Natural killer cell (primary cell): ENCODE results near the gene PGAP1. TPM values are rescaled to one million over a fixed set of nuclear protein-coding genes. Genes with fewer than 3 reads are reported as not detected.

ENCODE experiments used
- ATAC-seq, 3 donors: fragments of 150-1000 bp in 2 of 3; fragments of 200-7000 bp in 1 of 3; cut with Tn5 transposase; 1 replicate in 1 of 3; 2 replicates in 2 of 3; pipeline ENCODE4 v1.10.0; 2021; ENCODE audit warnings: mild to moderate bottlenecking in 2 of 3, moderate library complexity in 2 of 3
- DNase-seq, 2 donors: peaks; one replicate each; pipeline versions ENCODE4 v3.0.0 to v3.0.0-alpha.2; 2013 to 2021; ENCODE audit warnings: mixed read lengths in 1 of 2
- H3K27ac ChIP-seq: one replicate; pipeline ENCODE4 v1.5.1; 2013; ENCODE audit warnings: mild to moderate bottlenecking, low read length
- H3K27me3 ChIP-seq: one replicate; pipeline ENCODE4 v1.6.1; 2013; ENCODE audit warnings: low read length; ENCODE audit not compliant: control insufficient read depth, insufficient read depth
- H3K36me3 ChIP-seq: one replicate; pipeline ENCODE4 v1.6.1; 2013; ENCODE audit warnings: low read length; ENCODE audit not compliant: control insufficient read depth, insufficient read depth
- H3K4me1 ChIP-seq: one replicate; pipeline ENCODE4 v1.6.1; 2013; ENCODE audit warnings: low read length; ENCODE audit not compliant: control insufficient read depth, insufficient read depth
- H3K4me3 ChIP-seq: one replicate; pipeline ENCODE4 v1.5.1; 2013; ENCODE audit warnings: low read length
- H3K9me3 ChIP-seq: one replicate; pipeline ENCODE4 v1.6.1; 2013; ENCODE audit warnings: low read length; ENCODE audit not compliant: control insufficient read depth, insufficient read depth
- H3K27ac Mint-ChIP-seq, 2 donors: one replicate each; pipeline ENCODE4 v1.8.0; 2022; ENCODE audit warnings: mild to moderate bottlenecking in 2 of 2, mixed read lengths in 2 of 2, moderate library complexity in 1 of 2
- H3K27me3 Mint-ChIP-seq, 2 donors: one replicate each; pipeline ENCODE4 v1.8.0; 2022; ENCODE audit warnings: low read depth in 2 of 2, mixed read lengths in 2 of 2
- H3K36me3 Mint-ChIP-seq: one replicate; pipeline ENCODE4 v1.8.0; 2022; ENCODE audit warnings: mixed read lengths
- H3K4me1 Mint-ChIP-seq, 2 donors: one replicate each; pipeline ENCODE4 v1.8.0; 2022; ENCODE audit warnings: mixed read lengths in 2 of 2
- H3K4me3 Mint-ChIP-seq: one replicate; pipeline ENCODE4 v1.8.0; 2022; ENCODE audit warnings: mild to moderate bottlenecking, moderate library complexity, mixed read lengths
- H3K9me3 Mint-ChIP-seq, 2 donors: one replicate each; pipeline ENCODE4 v1.8.0; 2022; ENCODE audit warnings: mixed read lengths in 2 of 2
- CTCF ChIP-seq: fragments of 200-600 bp; IDR thresholded peaks from one replicate; pipeline ENCODE4 v1.8.0; 2022; ENCODE audit warnings: antibody characterized with exemption
- WGBS: methylation state at CpG from one replicate; pipeline ENCODE4 v1.1.7; 2013; ENCODE audit warnings: missing lambda C conversion rate; ENCODE audit not compliant: insufficient coverage; 5-methylcytosine and 5-hydroxymethylcytosine counted together
- intact Hi-C: fragments of 100-400 bp; cut with micrococcal nuclease; formaldehyde crosslinking; loops from one replicate; pipeline ENCODE4 v1.14.2; 2022
- total RNA-seq, 4 donors: library from RNA; stranded (reverse); fragments of 120-200 nt in 1 of 4; gene quantifications; one replicate each; pipeline versions ENCODE4 v1.2.3 to v1.2.4, GENCODE V29; 2013 to 2022

The PGAP1 gene
- total RNA-seq, 3 donors from 2014 or later (not counting 1 experiment from before 2014, with no cell fraction given), result 2.5 to 4.9 (median 3.3) TPM

GRCh38 chr2:196962325-196962724 is 35.8 kb upstream of the PGAP1 start:
- Histone ChIP-seq H3K4me3 (no peak overlapping the region), H3K27ac (no peak overlapping the region), H3K9me3 (no peaks in the 10 kb centered on the region), H3K27me3 (no peaks in the 10 kb centered on the region), H3K4me1 (peaks cover 2% of the 10 kb centered on the region), H3K36me3 (no peaks in the 10 kb centered on the region)
- ATAC-seq, result no peak
- DNase-seq, result no peak
- Mint-ChIP-seq H3K36me3 (no peaks in the 10 kb centered on the region), H3K4me1 (peaks cover 24 to 26% of the 10 kb centered on the region in 2 donors), H3K4me3 (no peak overlapping the region), H3K27me3 (no peaks in the 10 kb centered on the region), H3K27ac (peak overlapping the region; percentile 1 to 23), H3K9me3 (no peaks in the 10 kb centered on the region)
- WGBS, result 88% methylated on average over 2 of the region's 2 CpGs
- TF ChIP-seq CTCF, result no peak
- intact Hi-C loops, result no loop called here

- Mint-ChIP-seq H3K36me3 (no peaks in the 10 kb centered on the region), H3K9me3 (no peaks in the 10 kb centered on the region), H3K4me3 (peak overlapping the region; percentile 45), H3K27me3 (no peaks in the 10 kb centered on the region), H3K4me1 (peaks cover 24 to 26% of the 10 kb centered on the region in 2 donors), H3K27ac (peak overlapping the region; percentile 1 to 23)
- ATAC-seq, result peak; percentile 79 to 90 (median 90)
- Histone ChIP-seq H3K4me1 (peaks cover 2% of the 10 kb centered on the region), H3K4me3 (no peak overlapping the region), H3K9me3 (no peaks in the 10 kb centered on the region), H3K27me3 (no peaks in the 10 kb centered on the region), H3K27ac (no peak overlapping the region), H3K36me3 (no peaks in the 10 kb centered on the region)
- DNase-seq, result no peak
- TF ChIP-seq CTCF, result no peak
- intact Hi-C loops, result no loop called here
Observed at GRCh38 chr2:196961889-196962288, 35.4 kb upstream of the PGAP1 start.

- Histone ChIP-seq H3K4me1 (peaks cover 2% of the 10 kb centered on the region), H3K27me3 (no peaks in the 10 kb centered on the region), H3K27ac (no peak overlapping the region), H3K9me3 (no peaks in the 10 kb centered on the region), H3K36me3 (no peaks in the 10 kb centered on the region), H3K4me3 (no peak overlapping the region)
- TF ChIP-seq CTCF, result no peak
- Mint-ChIP-seq H3K4me3 (no peak overlapping the region), H3K27me3 (no peaks in the 10 kb centered on the region), H3K36me3 (no peaks in the 10 kb centered on the region), H3K27ac (no peak overlapping the region), H3K9me3 (no peaks in the 10 kb centered on the region), H3K4me1 (peaks cover 30 to 38% of the 10 kb centered on the region in 2 donors)
- intact Hi-C loops, result no loop called here
- ATAC-seq (no peak), DNase-seq (no peak)
- whole genome bisulfite sequencing, result 100% methylated on average over 3 of the region's 3 CpGs
Observed at GRCh38 chr2:196959734-196960338, 33.3 kb upstream of the PGAP1 start.

GRCh38 chr2:196959281-196959680 is 32.8 kb upstream of the PGAP1 start:
- H3K9me3 Mint-ChIP-seq, result no peaks in the 10 kb centered on the region
- Histone ChIP-seq H3K9me3 (no peaks in the 10 kb centered on the region), H3K27me3 (no peaks in the 10 kb centered on the region), H3K36me3 (no peaks in the 10 kb centered on the region), H3K4me1 (peaks cover 2% of the 10 kb centered on the region), H3K4me3 (no peak overlapping the region), H3K27ac (no peak overlapping the region)
- DNase-seq (no peak), ATAC-seq (no peak)
- peaks cover 0 to 5% of the 10 kb centered on the region in 2 donors for H3K27me3 Mint-ChIP-seq
- no peak for TF ChIP-seq CTCF
- peaks cover 30 to 38% of the 10 kb centered on the region in 2 donors for H3K4me1 Mint-ChIP-seq
- WGBS, result 94% methylated on average over 1 of the region's 2 CpGs
- H3K4me3 Mint-ChIP-seq, result no peak overlapping the region
- H3K27ac Mint-ChIP-seq, result no peak overlapping the region
- H3K36me3 Mint-ChIP-seq, result no peaks in the 10 kb centered on the region
- intact Hi-C loops, result no loop called here
